ENCODE results near the gene PDLIM3.

PDLIM3 gene

GRCh38 chr4:185512516-185512915 lies 22.8 kb downstream of the PDLIM3 start:
- no peak for TF ChIP-seq SIN3A (IDR thresholded peaks at IDR 0.05; ENCODE audit: borderline replicate concordance, insufficient read depth, low read length)
- no peak for TF ChIP-seq FOXP2 (optimal IDR thresholded peaks at IDR 0.05; ENCODE audit: borderline replicate concordance, extremely low read depth, extremely low read length, insufficient read depth)
- TF ChIP-seq POLR2AphosphoS5 (IDR thresholded peaks at IDR 0.05; ENCODE audit: low read depth, low read length): no peak
- no peak for TF ChIP-seq REST (IDR thresholded peaks at IDR 0.05; ENCODE audit: insufficient read depth in 1 of 2, low read depth in 2 of 2, low read length in 2 of 2)
- TF ChIP-seq TAF1 (IDR thresholded peaks at IDR 0.05; ENCODE audit: borderline replicate concordance, insufficient read depth, low read length): no peak

GRCh38 chr4:185510806-185511205 lies 24.5 kb downstream of the PDLIM3 start:
- TF ChIP-seq REST (IDR thresholded peaks at IDR 0.05; ENCODE audit: insufficient read depth in 1 of 2, low read depth in 2 of 2, low read length in 2 of 2): no peak
- no peak for TF ChIP-seq POLR2AphosphoS5 (IDR thresholded peaks at IDR 0.05; ENCODE audit: low read depth, low read length)
- TF ChIP-seq SIN3A (IDR thresholded peaks at IDR 0.05; ENCODE audit: borderline replicate concordance, insufficient read depth, low read length): no peak
- TF ChIP-seq FOXP2 (optimal IDR thresholded peaks at IDR 0.05; ENCODE audit: borderline replicate concordance, extremely low read depth, extremely low read length, insufficient read depth): no peak
- no peak for TF ChIP-seq TAF1 (IDR thresholded peaks at IDR 0.05; ENCODE audit: borderline replicate concordance, insufficient read depth, low read length)

- TF ChIP-seq TAF1 (IDR thresholded peaks at IDR 0.05; ENCODE audit: borderline replicate concordance, insufficient read depth, low read length) (no peak), REST (IDR thresholded peaks at IDR 0.05; ENCODE audit: insufficient read depth in 1 of 2, low read depth in 2 of 2, low read length in 2 of 2) (no peak), SIN3A (IDR thresholded peaks at IDR 0.05; ENCODE audit: borderline replicate concordance, insufficient read depth, low read length) (no peak), POLR2AphosphoS5 (IDR thresholded peaks at IDR 0.05; ENCODE audit: low read depth, low read length) (no peak), FOXP2 (optimal IDR thresholded peaks at IDR 0.05; ENCODE audit: borderline replicate concordance, extremely low read depth, extremely low read length, insufficient read depth) (no peak)
These were observed 27.1 kb downstream of the PDLIM3 start for GRCh38 chr4:185508181-185508580.

GRCh38 chr4:185506422-185506821 lies 28.9 kb downstream of the PDLIM3 start:
- no peak for TF ChIP-seq TAF1 (IDR thresholded peaks at IDR 0.05; ENCODE audit: borderline replicate concordance, insufficient read depth, low read length)
- TF ChIP-seq SIN3A (IDR thresholded peaks at IDR 0.05; ENCODE audit: borderline replicate concordance, insufficient read depth, low read length): no peak
- no peak for TF ChIP-seq REST (IDR thresholded peaks at IDR 0.05; ENCODE audit: insufficient read depth in 1 of 2, low read depth in 2 of 2, low read length in 2 of 2)
- TF ChIP-seq FOXP2 (optimal IDR thresholded peaks at IDR 0.05; ENCODE audit: borderline replicate concordance, extremely low read depth, extremely low read length, insufficient read depth): no peak
- TF ChIP-seq POLR2AphosphoS5 (IDR thresholded peaks at IDR 0.05; ENCODE audit: low read depth, low read length): no peak
